PFSK-1 (cell line): ENCODE measurements around the gene TTC24.

Source experiments
- FOXP2 ChIP-seq: optimal IDR thresholded peaks from 2 replicates; pipeline ENCODE3; 2011; ENCODE audit warnings: borderline replicate concordance, control low read depth, inconsistent platforms; ENCODE audit not compliant: insufficient read depth; ENCODE audit errors: extremely low read length, extremely low read depth
- POLR2AphosphoS5 ChIP-seq: IDR thresholded peaks from 2 replicates; pipeline ENCODE4 v1.6.1; 2012; ENCODE audit warnings: low read depth, mild to moderate bottlenecking, control low read depth, low read length, moderate library complexity
- SIN3A ChIP-seq: IDR thresholded peaks from 2 replicates; pipeline ENCODE4 v1.6.1; 2012; ENCODE audit warnings: mild to moderate bottlenecking, low read length, moderate library complexity, borderline replicate concordance; ENCODE audit not compliant: insufficient read depth
- TAF1 ChIP-seq: IDR thresholded peaks from 2 replicates; pipeline ENCODE4 v1.6.1; 2012; ENCODE audit warnings: low read length, control low read depth, borderline replicate concordance; ENCODE audit not compliant: insufficient read depth
- TF ChIP-seq, protein P1 (sequence below), 2 experiments: IDR thresholded peaks; 2 replicates each; pipeline versions ENCODE4 v1.6.1 to v1.8.0; 2011 to 2012; ENCODE audit warnings: low read depth in 2 of 2, low read length in 2 of 2, control low read depth in 1 of 2, inconsistent platforms in 1 of 2, mild to moderate bottlenecking in 1 of 2, moderate library complexity in 1 of 2; ENCODE audit not compliant: insufficient read depth in 1 of 2

The TTC24 gene

DNA sequence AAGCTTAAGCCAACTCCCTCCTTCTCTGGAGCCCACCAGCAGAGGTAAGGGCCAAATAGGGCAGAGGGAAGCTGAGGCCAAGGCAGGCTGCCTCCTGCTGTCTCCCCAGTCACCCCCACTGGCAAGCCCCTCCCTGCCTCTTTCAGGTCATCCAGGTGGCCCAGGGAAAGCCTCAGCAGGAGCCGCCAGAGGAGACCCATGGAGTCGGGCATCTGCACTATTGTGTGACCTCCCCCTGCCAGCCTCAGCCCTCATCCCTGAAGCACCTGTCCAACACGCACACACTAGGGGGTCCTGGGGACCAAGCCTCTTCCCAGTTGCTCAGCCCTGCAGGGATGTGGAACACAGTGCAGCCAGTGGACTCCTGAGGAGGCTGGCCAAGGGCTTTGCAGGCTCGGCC is 6.8 kb downstream of the TTC24 start:
- no peak for TF ChIP-seq FOXP2
- no peak for TF ChIP-seq SIN3A
- TF ChIP-seq, protein P1, sequence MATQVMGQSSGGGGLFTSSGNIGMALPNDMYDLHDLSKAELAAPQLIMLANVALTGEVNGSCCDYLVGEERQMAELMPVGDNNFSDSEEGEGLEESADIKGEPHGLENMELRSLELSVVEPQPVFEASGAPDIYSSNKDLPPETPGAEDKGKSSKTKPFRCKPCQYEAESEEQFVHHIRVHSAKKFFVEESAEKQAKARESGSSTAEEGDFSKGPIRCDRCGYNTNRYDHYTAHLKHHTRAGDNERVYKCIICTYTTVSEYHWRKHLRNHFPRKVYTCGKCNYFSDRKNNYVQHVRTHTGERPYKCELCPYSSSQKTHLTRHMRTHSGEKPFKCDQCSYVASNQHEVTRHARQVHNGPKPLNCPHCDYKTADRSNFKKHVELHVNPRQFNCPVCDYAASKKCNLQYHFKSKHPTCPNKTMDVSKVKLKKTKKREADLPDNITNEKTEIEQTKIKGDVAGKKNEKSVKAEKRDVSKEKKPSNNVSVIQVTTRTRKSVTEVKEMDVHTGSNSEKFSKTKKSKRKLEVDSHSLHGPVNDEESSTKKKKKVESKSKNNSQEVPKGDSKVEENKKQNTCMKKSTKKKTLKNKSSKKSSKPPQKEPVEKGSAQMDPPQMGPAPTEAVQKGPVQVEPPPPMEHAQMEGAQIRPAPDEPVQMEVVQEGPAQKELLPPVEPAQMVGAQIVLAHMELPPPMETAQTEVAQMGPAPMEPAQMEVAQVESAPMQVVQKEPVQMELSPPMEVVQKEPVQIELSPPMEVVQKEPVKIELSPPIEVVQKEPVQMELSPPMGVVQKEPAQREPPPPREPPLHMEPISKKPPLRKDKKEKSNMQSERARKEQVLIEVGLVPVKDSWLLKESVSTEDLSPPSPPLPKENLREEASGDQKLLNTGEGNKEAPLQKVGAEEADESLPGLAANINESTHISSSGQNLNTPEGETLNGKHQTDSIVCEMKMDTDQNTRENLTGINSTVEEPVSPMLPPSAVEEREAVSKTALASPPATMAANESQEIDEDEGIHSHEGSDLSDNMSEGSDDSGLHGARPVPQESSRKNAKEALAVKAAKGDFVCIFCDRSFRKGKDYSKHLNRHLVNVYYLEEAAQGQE (IDR thresholded peaks at IDR 0.05; ENCODE audit: insufficient read depth in 1 of 2, low read depth in 2 of 2, low read length in 2 of 2) = no peak

DNA sequence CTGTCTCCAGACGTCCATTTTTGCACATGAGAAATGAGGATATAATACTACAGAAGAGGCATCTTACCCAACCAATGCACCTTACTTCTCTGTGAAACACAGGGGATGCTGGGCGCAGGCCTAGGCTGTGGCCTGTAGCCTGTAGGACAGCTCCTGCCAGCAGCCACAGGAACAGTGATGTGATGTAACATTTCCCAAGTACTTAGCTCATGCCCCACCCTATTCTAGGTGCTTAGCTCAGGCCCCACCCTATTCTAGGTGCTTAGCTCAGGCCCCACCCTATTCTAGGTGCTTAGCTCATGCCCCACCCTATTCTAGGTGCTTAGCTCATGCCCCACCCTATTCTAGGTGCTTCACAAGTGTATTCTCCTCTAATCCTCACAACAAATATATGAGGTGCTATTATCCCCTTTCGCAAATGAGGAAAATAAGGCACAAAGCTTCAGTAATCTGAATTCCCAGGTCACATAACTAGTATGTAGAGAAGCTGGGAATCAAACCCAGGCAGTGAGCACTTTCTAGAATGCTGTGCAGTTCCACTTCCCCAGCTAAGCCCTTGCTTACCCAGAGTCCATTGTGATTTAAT is 7.5 kb downstream of the TTC24 start:
- TF ChIP-seq TAF1 (no peak), FOXP2 (no peak), POLR2AphosphoS5 (no peak), SIN3A (no peak)
- TF ChIP-seq, protein P1 (IDR thresholded peaks at IDR 0.05; ENCODE audit: insufficient read depth in 1 of 2, low read depth in 2 of 2, low read length in 2 of 2) = no peak

DNA sequence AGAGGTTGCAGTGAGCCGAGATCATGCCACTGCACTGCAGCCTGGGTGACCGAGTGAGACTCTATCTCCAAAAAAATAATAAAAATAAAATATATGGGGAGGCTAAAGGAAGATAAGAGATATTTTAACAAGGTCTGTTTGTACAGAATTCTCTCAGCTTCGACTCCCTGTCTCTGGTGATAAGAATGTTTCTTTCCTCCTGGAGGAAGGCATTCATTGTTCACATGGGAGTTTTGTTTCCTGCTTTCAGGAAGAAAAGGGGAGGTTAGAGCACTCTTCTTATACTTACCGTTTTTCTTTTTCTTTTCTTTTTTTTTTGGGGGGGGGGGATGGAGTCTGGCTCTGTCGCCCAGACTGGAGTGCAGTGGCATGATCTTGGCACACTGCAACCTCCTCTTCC is 10.0 kb downstream of the TTC24 start:
- TF ChIP-seq, protein P1 (IDR thresholded peaks at IDR 0.05; ENCODE audit: insufficient read depth in 1 of 2, low read depth in 2 of 2, low read length in 2 of 2) = no peak
- no peak for TF ChIP-seq SIN3A
- no peak for TF ChIP-seq FOXP2
- TF ChIP-seq POLR2AphosphoS5 = no peak
- no peak for TF ChIP-seq TAF1

DNA sequence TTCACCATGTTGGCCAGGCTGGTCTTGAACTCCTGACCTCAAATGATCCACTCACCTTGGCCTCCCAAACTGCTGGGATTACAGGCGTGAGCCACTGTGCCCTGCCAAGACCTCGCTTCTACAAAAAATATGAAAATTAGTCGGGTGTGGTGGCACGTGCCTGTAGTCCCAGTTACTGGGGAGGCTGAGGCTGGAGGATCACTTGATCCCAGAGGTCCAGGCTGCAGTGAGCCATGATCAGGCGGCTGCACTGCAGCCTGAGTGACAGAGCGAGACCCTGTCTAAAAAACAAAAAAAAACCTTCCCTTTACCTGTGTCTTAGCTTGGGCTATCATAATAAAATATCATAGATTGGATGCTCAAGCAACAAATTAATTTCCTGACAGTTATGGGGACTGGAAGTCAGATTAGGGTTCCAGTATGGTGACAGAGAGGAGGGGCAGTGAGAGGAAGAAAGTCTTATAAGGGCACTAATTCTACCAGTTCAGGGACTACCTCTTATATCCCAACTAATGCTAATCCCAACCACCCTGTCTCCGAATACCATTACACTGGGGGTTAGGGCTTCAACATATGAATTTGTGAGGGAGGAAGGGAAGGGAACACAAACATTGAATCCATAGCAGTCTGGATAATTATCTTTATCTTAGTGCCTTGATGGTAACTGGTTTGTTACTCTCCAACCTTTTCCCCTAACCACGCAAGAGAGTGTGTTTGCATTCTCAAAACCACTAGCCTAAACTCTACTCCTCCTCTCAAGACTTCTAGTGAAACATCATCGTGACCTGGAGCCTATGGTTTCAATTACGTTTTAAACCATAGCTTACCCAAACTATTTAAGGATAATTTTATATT is 11.0 kb downstream of the TTC24 start:
- TF ChIP-seq, protein P1 (IDR thresholded peaks at IDR 0.05; ENCODE audit: insufficient read depth in 1 of 2, low read depth in 2 of 2, low read length in 2 of 2) = no peak
- TF ChIP-seq POLR2AphosphoS5 (no peak), TAF1 (no peak), SIN3A (no peak), FOXP2 (no peak)
